Memory B cell (primary cell): ENCODE results near the gene ZEB2.

Experiments
- ATAC-seq: fragments of 150-1000 bp; cut with Tn5 transposase; 2 replicates; pipeline ENCODE4 v1.10.0; 2021; ENCODE audit warnings: low read depth, mild to moderate bottlenecking, moderate library complexity
- DNase-seq, 2 donors: peaks; one replicate each; pipeline ENCODE4 v3.0.0; 2022; ENCODE audit warnings: low spot score in 2 of 2
- H3K27ac Mint-ChIP-seq: one replicate; pipeline ENCODE4 v1.8.0; 2022; ENCODE audit warnings: mild to moderate bottlenecking, moderate library complexity, mixed read lengths
- H3K27me3 Mint-ChIP-seq: one replicate; pipeline ENCODE4 v1.8.0; 2022; ENCODE audit warnings: mixed read lengths
- H3K36me3 Mint-ChIP-seq: one replicate; pipeline ENCODE4 v1.8.0; 2022; ENCODE audit warnings: mild to moderate bottlenecking, mixed read lengths
- H3K4me1 Mint-ChIP-seq: one replicate; pipeline ENCODE4 v1.8.0; 2022; ENCODE audit warnings: mixed read lengths
- H3K4me3 Mint-ChIP-seq: one replicate; pipeline ENCODE4 v1.8.0; 2022; ENCODE audit warnings: mild to moderate bottlenecking, moderate library complexity, mixed read lengths
- H3K9me3 Mint-ChIP-seq: one replicate; pipeline ENCODE4 v1.8.0; 2022; ENCODE audit warnings: mixed read lengths

ZEB2 gene

DNA sequence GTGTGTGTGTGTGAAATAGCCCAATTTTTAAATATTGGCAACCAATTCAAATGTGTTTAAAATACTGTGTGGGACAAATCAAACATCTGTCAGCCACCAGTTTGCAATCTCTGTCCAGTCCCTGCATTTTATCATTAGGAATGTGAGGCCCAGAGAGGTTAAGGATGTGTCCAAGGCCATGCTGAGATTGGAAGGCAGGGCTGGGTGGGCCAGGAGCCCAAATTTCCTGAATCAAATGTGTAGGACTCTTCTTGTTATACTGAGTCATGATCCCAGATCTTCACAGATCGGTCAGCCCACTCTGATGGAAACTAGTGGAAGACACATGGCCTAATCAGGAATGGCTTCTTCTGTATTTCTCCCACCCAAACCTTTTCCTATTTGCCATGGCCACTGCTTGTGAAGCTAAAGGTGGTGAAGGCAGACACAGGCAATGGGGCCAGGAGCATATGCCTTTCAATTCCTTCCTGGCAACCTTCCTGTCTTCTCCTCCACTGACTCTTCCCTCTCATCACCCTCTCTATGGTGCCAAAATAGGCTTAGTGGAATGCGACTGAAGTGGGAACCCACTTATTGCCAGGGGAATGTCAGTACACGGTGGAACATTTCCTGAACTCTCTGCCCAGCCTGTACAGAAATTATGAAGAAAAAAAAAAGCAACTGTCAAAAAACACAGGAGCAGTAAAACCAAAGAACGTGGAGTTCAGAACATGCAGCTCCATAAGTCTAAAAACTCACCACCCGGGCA, 35.5 kb downstream of the ZEB2 start:
- H3K4me3 Mint-ChIP-seq: no peak overlapping the region
- ATAC-seq: no peak
- no peak overlapping the region for H3K27ac Mint-ChIP-seq
- H3K9me3 Mint-ChIP-seq: no peaks in the 10 kb centered on the region
- peaks cover 19% of the 10 kb centered on the region for H3K36me3 Mint-ChIP-seq
- H3K4me1 Mint-ChIP-seq: peaks cover 30% of the 10 kb centered on the region
- no peaks in the 10 kb centered on the region for H3K27me3 Mint-ChIP-seq
- no peak for DNase-seq

DNA sequence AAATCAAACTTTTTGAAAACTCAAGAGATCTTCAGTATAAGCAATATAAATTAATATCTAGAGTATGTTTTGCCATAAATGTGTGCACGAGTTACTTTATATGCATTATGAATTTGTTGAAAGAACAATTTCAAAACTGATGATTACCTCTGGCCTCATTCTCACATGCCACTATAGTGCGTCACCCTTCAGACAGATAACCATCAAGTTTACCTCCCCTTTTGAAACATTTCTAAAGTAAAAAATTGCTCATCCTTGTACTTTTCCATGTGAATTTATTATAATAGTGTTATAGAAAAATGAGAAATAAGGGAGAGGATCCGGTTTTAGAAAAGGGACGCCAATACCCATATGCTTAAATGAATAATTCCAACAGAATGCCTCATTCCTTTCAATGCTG, 38.3 kb downstream of the ZEB2 start:
- Mint-ChIP-seq H3K27me3 (no peaks in the 10 kb centered on the region), H3K4me3 (no peak overlapping the region), H3K36me3 (peaks cover 19% of the 10 kb centered on the region), H3K9me3 (no peaks in the 10 kb centered on the region), H3K4me1 (peaks cover 36% of the 10 kb centered on the region), H3K27ac (no peak overlapping the region)
- ATAC-seq: no peak
- DNase-seq: no peak

DNA sequence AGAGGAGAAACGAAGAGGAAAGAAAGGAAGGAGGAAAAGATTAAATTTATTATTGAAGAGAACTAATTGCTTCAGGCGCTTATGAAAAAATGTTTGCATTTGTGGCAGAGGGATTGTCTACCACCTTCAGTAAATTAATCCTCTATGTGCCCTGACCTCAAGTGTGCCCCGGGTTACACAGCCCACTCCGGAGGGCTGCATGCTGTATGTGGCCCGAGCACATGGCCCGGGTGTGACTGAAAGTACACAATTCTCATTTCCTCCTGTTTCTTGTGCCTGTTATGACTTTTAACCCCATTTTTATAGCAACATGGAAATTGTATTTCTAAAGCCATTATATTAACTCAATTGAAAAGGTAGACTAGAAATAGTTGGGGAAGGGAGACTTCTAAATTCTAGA, 38.8 kb downstream of the ZEB2 start:
- Mint-ChIP-seq H3K27me3 (no peaks in the 10 kb centered on the region), H3K9me3 (no peaks in the 10 kb centered on the region), H3K4me1 (peaks cover 40% of the 10 kb centered on the region), H3K27ac (peak overlapping the region; percentile 23), H3K36me3 (peaks cover 19% of the 10 kb centered on the region), H3K4me3 (no peak overlapping the region)
- DNase-seq (no peak), ATAC-seq (no peak)

- Mint-ChIP-seq H3K4me1 (peaks cover 41% of the 10 kb centered on the region), H3K9me3 (no peaks in the 10 kb centered on the region)
Measured at GRCh38 chr2:144480285-144480684, 39.6 kb downstream of the ZEB2 start.

GRCh38 chr2:144479659-144480058, 40.3 kb downstream of the ZEB2 start:
- H3K36me3 Mint-ChIP-seq: peaks cover 19% of the 10 kb centered on the region
- no peak overlapping the region for H3K27ac Mint-ChIP-seq
- H3K4me3 Mint-ChIP-seq: no peak overlapping the region
- no peaks in the 10 kb centered on the region for H3K9me3 Mint-ChIP-seq
- H3K27me3 Mint-ChIP-seq: no peaks in the 10 kb centered on the region
- DNase-seq: no peak
- H3K4me1 Mint-ChIP-seq: peaks cover 44% of the 10 kb centered on the region
- ATAC-seq: peak; percentile 66

More at GRCh38 chr2:144480285-144480684, 39.6 kb downstream of the ZEB2 start:
- ATAC-seq (no peak), DNase-seq (no peak)
- Mint-ChIP-seq H3K4me3 (no peak overlapping the region), H3K36me3 (peaks cover 19% of the 10 kb centered on the region), H3K27me3 (no peaks in the 10 kb centered on the region), H3K27ac (no peak overlapping the region)

DNA sequence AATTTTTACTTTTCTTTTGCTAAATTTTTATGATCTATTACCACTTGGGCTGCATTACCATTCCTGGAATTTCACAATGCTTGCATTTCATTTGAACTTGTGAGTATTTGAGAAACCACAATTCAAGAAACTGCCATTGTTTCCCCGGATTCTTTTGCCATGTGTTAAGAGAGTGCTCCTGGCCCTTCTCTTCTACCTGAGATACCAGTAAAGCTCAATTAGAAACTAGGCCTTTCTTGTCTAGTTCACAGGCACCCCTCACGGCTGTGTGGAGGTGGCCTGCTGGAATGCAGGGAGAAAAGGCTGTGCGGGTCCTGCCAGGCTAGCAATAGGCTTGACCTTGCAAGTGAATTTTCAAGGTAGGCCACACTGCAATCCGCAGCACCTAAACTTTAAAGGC, 40.8 kb downstream of the ZEB2 start:
- no peaks in the 10 kb centered on the region for H3K27me3 Mint-ChIP-seq
- DNase-seq: no peak
- ATAC-seq: no peak
- H3K4me1 Mint-ChIP-seq: peaks cover 41% of the 10 kb centered on the region
- no peaks in the 10 kb centered on the region for H3K9me3 Mint-ChIP-seq
- H3K27ac Mint-ChIP-seq: no peak overlapping the region
- H3K36me3 Mint-ChIP-seq: peaks cover 14% of the 10 kb centered on the region
- no peak overlapping the region for H3K4me3 Mint-ChIP-seq

DNA sequence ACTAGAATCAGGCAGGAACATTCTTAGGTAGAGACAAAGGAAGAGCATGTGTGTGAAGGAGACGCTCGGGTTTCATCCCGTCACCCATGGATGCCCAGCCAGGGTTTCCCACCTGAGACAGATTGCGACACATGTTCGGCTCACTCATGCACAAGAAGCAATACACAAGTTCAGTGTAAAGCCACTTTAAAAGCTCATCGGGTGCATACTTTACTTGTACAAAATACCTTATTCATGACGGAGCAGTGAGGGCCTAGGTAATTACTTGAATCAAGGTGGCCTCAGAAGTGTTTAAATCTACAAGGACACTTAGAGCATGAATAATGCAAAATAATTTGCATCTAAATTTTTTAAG, 42.0 kb downstream of the ZEB2 start:
- Mint-ChIP-seq H3K4me3 (no peak overlapping the region), H3K36me3 (peaks cover 10% of the 10 kb centered on the region), H3K27me3 (no peaks in the 10 kb centered on the region), H3K4me1 (peaks cover 37% of the 10 kb centered on the region), H3K27ac (no peak overlapping the region), H3K9me3 (no peaks in the 10 kb centered on the region)
- ATAC-seq: peak; percentile 59
- DNase-seq: no peak

DNA sequence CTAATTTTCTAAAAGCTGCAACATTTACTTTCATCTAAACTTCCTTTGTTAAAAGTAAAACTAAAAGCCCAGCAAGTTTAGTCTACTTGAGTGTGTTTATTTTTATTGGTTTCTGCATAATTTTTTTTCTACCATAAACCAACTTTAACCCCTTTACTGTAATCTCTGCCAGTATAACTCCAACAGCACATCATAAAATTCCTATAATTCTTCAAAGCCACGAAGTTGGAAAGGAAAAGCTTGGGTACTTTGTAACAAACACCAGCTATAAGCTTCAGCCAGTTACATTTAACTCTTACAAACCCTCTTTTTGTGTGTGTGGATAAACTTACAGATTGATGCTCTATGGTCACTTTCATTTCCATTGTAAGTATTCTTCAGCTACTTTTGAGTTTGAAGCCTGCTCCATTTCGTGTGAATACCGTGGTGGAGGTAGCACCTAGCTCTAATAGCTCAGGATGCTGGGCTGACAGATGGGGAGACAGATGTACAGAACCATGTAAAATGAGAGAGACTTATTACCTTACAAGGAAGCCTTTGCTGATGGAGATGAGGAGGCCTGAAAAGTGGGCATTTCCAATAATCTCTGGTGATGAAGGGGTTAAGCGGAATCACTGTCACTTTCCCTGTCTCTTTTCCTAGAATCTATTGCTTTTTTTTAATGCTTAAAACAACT, 42.5 kb downstream of the ZEB2 start:
- Mint-ChIP-seq H3K4me3 (no peak overlapping the region), H3K4me1 (peaks cover 33% of the 10 kb centered on the region), H3K36me3 (peaks cover 7% of the 10 kb centered on the region), H3K9me3 (no peaks in the 10 kb centered on the region), H3K27me3 (no peaks in the 10 kb centered on the region), H3K27ac (no peak overlapping the region)
- ATAC-seq (no peak), DNase-seq (no peak)

DNA sequence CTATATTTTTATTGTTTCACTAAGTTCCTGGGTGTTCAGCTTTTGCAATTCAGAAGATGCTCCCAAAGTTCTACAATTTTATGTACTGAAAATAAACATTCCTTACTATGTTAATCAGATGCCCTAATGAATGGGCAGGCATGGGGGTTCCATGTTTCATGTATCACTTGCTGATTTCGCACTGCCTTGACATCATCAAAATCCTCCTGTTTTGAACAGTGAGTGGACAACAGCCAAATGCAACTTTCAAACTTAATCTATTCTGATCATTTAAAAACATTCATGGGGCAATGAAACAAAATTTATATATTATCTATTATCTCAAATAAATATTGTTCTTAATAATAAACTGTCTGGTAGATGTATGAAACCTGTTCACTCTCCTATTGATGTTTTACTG, 43.2 kb downstream of the ZEB2 start:
- H3K27ac Mint-ChIP-seq: no peak overlapping the region
- DNase-seq (no peak), ATAC-seq (no peak)
- no peaks in the 10 kb centered on the region for H3K27me3 Mint-ChIP-seq
- peaks cover 27% of the 10 kb centered on the region for H3K4me1 Mint-ChIP-seq
- peaks cover 1% of the 10 kb centered on the region for H3K36me3 Mint-ChIP-seq
- no peak overlapping the region for H3K4me3 Mint-ChIP-seq
- H3K9me3 Mint-ChIP-seq: no peaks in the 10 kb centered on the region

DNA sequence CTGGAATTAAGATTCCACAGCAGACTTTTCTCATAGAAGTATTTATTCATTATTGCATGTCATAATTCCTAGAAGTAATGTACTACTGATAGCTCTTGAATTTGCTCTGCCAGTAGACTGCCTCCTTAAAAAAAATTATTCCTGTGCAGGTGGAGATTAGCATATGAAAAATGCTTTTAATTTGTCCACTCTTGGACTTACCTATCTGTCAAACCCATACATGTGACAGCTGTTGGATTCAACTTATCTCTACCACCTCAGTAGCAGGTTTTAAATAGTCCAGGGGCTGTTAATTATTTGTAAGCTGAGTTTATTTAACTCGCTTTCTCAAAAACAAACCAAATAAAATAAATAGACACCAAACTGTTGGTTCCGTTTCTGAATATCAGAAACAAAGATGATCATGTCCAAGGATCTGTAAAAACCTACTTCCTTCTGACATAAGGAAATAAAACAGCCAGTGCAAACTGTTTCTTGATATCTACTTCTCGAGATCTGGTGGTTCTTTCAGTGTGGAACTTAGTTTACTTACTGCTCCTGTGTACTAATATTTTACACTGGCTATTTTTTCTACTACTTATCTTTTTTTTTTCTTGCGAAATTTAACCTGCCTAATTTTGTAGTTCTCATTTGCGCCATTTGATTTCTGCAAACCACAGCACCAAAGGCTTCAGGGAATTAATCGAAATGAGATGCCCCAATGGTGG, 44.2 kb downstream of the ZEB2 start:
- peaks cover 28% of the 10 kb centered on the region for H3K4me1 Mint-ChIP-seq
- H3K27ac Mint-ChIP-seq: no peak overlapping the region
- H3K27me3 Mint-ChIP-seq: no peaks in the 10 kb centered on the region
- no peak overlapping the region for H3K4me3 Mint-ChIP-seq
- no peaks in the 10 kb centered on the region for H3K9me3 Mint-ChIP-seq
- H3K36me3 Mint-ChIP-seq: peaks cover 3% of the 10 kb centered on the region
- no peak for ATAC-seq
- DNase-seq: no peak

DNA sequence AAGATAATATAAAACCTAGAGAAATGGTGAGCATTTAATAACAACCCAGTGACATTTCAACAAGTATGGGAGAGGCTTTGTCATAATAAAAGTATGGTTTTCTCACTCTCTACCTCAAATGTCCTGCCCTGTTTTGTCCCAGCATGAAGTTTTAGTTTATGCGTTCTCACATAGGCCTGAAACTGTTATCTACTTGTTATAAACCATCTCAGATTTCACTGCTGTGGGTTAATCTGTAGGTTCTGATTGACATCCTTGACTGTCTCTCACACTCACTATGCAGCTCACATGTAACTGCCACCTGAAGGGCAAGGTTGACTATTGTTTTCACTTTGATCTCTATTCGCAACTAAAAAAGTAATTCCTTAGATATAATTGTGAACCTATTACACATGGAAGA, 44.9 kb downstream of the ZEB2 start:
- peaks cover 29% of the 10 kb centered on the region for H3K4me1 Mint-ChIP-seq
- ATAC-seq (no peak), DNase-seq (no peak)
- no peak overlapping the region for H3K4me3 Mint-ChIP-seq
- no peaks in the 10 kb centered on the region for H3K9me3 Mint-ChIP-seq
- no peak overlapping the region for H3K27ac Mint-ChIP-seq
- H3K36me3 Mint-ChIP-seq: peaks cover 3% of the 10 kb centered on the region
- no peaks in the 10 kb centered on the region for H3K27me3 Mint-ChIP-seq

GRCh38 chr2:144474017-144474416, 45.9 kb downstream of the ZEB2 start:
- ATAC-seq (no peak), DNase-seq (no peak)
- H3K4me1 Mint-ChIP-seq: peaks cover 29% of the 10 kb centered on the region
- H3K27ac Mint-ChIP-seq: no peak overlapping the region
- no peak overlapping the region for H3K4me3 Mint-ChIP-seq
- no peaks in the 10 kb centered on the region for H3K9me3 Mint-ChIP-seq
- H3K27me3 Mint-ChIP-seq: no peaks in the 10 kb centered on the region
- H3K36me3 Mint-ChIP-seq: peaks cover 3% of the 10 kb centered on the region

DNA sequence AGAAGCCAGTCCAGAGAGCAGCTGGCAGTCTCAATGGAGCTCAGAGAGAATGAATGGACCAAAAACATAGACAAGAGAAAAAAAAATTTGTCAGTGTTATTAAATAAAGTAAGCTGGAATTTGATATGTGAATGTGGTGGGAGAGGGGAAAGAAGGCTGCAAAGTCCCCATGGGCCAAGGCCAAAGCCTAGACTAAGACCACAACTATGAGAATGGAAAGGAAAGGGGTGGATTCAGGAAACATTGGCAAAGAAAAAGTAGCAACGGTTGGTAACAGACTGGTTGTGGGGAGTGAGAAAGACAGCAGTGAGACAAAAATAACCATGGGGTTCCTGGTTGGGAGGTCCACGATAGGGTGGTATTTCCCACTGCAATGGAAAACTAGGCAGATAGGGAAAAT, 47.0 kb downstream of the ZEB2 start:
- Mint-ChIP-seq H3K27ac (no peak overlapping the region), H3K9me3 (no peaks in the 10 kb centered on the region), H3K27me3 (no peaks in the 10 kb centered on the region), H3K4me3 (no peak overlapping the region), H3K36me3 (peaks cover 4% of the 10 kb centered on the region), H3K4me1 (peaks cover 32% of the 10 kb centered on the region)
- ATAC-seq (no peak), DNase-seq (no peak)

DNA sequence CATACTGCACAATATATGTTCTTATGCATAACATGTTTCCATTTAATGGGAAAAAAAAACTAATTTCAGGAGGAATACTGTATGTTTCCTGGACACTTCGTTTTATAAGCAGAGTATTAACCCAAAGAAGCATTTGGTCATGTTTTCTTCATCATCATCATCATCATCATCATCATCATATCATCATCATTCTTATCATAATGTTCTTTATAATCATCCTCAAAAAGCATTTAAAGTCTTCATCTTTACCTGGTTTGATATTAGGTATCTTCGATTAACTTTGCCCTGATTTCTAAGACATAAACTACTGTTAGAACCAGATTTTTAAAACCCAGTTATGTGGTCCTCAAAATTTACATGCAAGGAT, 47.9 kb downstream of the ZEB2 start:
- peaks cover 28% of the 10 kb centered on the region for H3K4me1 Mint-ChIP-seq
- no peak overlapping the region for H3K27ac Mint-ChIP-seq

More for the DNA sequence above, 47.9 kb downstream of the ZEB2 start:
- Mint-ChIP-seq H3K4me3 (no peak overlapping the region), H3K9me3 (no peaks in the 10 kb centered on the region), H3K36me3 (peaks cover 5% of the 10 kb centered on the region), H3K27me3 (no peaks in the 10 kb centered on the region)
- no peak for ATAC-seq
- no peak for DNase-seq
